Cardiac fibroblast (primary cell): Measurements from ENCODE around the gene FBXL16.

Experiments used
- DNase-seq, 2 donors: peaks; one replicate each; pipeline versions ENCODE4 v3.0.0 to v3.0.0-alpha.2; 2010; ENCODE audit warnings: low read depth in 2 of 2
- H3K4me3 ChIP-seq, 2 donors: replicated peaks in 1 of 2; 1 replicate in 1 of 2; 2 replicates in 1 of 2; pipeline ENCODE4 v1.5.1; 2011; ENCODE audit warnings: low read depth in 2 of 2, low read length in 2 of 2, mild to moderate bottlenecking in 2 of 2, moderate library complexity in 1 of 2
- TF ChIP-seq, protein P1 (sequence below): IDR thresholded peaks from one replicate; pipeline ENCODE4 v1.5.1; 2011; ENCODE audit warnings: low read depth, mild to moderate bottlenecking, low read length, inconsistent platforms

Gene FBXL16

DNA sequence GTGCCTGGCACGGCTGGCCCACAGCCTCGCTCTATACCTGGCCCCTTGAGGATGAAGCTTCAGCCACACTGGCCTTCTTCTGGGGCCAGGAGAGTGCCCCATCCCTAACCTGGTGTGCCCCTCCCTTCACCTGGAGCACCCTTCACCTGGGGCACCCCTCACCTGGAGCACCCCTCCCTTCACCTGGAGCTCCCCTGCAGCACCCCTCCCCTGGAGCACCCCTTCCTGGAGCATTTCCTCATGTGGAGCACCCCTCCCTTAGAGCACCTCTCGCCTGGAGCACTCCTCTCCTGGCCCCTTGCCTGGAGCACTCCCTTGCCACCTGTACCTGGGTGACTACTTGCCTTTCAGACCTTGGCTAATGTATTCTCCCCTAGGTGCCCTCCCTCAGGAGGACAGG lies 2.4 kb upstream of the FBXL16 start:
- TF ChIP-seq, protein P1, sequence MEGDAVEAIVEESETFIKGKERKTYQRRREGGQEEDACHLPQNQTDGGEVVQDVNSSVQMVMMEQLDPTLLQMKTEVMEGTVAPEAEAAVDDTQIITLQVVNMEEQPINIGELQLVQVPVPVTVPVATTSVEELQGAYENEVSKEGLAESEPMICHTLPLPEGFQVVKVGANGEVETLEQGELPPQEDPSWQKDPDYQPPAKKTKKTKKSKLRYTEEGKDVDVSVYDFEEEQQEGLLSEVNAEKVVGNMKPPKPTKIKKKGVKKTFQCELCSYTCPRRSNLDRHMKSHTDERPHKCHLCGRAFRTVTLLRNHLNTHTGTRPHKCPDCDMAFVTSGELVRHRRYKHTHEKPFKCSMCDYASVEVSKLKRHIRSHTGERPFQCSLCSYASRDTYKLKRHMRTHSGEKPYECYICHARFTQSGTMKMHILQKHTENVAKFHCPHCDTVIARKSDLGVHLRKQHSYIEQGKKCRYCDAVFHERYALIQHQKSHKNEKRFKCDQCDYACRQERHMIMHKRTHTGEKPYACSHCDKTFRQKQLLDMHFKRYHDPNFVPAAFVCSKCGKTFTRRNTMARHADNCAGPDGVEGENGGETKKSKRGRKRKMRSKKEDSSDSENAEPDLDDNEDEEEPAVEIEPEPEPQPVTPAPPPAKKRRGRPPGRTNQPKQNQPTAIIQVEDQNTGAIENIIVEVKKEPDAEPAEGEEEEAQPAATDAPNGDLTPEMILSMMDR = no peak
- DNase-seq = no peak
- no peak overlapping the region for H3K4me3 ChIP-seq

DNA sequence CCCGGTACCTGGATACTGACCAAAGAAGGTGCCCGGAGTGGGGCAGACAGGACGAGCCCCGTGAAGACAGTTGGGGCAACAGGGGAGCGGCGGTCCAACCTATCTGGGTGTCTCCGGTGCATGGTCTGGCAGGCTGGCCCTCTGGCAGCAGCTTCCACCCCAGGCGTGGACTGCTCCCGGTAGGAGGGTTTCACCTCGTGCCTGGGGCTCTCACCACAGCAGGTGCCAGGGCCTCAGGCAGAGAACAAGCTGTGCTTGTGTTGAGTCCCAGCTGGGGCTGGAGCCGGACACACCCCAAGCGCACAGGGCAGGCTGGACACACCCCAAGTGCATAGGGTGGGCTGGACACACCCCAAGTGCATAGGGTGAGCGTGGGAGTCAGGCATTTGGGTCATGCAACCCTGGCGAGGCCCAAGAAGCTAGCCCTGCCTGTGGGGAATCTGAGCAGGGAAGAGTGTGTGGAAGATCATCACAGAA lies 1.5 kb upstream of the FBXL16 start:
- no peak overlapping the region for H3K4me3 ChIP-seq
- no peak for DNase-seq
- TF ChIP-seq, protein P1 = no peak

DNA sequence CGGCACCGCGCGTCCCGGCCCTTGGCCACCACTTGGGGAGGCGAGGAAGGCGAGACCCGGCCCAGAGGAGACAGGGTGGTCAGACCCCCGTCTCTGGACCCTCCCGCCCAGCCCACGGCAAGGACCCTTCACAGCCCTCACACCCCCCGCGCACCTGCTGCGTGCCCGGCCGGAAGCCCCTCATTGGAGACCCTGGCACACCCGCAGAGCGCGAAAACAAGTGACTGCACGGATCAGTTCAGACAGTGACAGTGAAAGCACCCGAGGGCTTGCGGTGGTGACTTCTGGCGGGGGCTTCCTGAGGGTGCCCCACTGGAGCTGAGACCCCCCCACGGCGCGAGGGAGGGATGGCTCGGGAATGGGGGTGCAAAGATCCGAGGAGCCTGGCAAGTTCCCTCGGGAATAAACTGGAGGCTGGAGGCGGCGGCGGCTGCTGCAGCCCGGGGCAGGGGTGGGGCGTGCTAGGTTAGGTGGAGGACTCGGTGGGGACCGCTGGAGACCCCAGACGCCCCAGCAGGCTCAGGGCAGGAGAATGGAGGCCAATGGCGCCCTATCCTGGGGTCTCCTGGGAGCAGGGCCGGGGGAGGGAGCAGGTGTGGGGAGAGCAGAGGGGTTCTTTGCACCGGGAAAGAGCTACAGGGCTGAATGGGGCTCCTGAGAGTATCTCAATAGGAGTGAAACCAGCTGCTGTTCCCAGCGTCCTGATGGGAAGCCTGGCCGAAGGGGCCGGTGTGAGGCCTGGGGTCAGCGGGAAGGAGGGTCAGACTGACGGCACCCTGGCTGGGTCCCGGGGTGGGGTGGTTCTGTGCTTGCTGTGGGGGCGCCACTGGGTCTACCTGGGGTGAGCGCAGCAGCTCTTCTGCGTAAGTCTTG lies 824 bp upstream of the FBXL16 start:
- no peak overlapping the region for H3K4me3 ChIP-seq
- no peak for DNase-seq
- TF ChIP-seq, protein P1 = no peak

DNA sequence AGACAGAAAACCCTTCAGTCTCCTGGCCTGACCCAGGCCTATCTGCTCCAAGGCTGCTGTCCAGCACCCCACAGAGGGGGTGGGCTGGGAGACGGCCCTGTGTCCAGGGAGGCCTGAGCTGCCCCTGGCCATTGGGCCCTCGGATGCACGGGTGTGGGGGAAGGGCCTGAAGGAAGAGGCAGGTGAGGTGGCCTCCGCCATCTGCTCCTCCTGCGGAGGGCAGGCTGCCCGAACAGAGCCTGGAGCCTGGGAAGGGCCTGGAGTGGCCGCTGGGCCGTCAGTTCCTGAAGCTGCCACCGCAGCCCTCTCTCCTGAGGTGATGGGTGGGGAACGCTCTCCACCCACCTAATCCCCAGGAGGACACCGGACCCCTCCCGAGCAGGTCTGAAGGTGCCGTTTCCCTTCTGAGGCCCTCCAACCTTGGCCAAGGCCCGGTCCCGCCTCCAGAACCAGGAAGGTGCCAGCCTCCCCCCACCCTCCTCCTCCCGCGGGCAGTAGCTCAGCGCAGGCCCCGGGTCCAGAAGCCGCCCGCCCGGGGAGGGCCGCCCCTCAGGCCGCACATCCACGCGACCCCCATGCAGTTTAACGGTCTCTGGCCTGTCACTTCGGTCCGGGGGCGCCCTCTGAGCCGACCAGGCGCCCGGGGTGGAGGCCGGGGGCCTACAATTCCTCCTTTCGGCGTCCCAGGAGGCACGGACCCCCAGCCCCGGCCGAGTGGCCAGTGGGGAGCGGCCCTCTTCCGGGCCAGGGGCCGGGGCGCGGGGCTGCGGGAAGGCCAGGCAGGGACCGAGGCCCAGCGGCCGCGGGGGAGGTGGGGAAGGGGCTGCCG lies 835 bp downstream of the FBXL16 start:
- TF ChIP-seq, protein P1 = no peak
- peak overlapping the region in 1 of 2 donors; percentile 24 for H3K4me3 ChIP-seq
- DNase-seq = no peak

DNA sequence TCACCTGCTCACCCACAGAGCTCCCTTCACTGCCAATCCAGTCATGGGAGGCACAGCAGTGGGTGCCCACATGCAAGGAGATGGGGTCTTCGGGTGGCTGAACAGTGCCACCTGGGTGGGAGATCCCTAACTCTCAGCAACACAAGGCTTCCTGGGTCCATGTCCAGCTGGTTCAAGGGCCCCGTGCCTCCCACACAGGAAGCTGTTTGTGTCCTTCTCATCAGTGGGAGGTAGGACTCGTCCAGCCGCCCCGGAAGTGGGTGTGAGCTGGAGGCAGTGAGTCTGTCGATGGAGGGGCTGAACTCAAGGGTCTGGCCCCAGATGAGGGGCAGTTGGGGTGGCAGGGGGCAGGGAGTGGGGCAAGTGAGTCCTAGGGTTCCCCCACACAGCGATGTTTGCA lies 1.6 kb downstream of the FBXL16 start:
- H3K4me3 ChIP-seq = no peak overlapping the region
- DNase-seq = no peak
- TF ChIP-seq, protein P1 = no peak

DNA sequence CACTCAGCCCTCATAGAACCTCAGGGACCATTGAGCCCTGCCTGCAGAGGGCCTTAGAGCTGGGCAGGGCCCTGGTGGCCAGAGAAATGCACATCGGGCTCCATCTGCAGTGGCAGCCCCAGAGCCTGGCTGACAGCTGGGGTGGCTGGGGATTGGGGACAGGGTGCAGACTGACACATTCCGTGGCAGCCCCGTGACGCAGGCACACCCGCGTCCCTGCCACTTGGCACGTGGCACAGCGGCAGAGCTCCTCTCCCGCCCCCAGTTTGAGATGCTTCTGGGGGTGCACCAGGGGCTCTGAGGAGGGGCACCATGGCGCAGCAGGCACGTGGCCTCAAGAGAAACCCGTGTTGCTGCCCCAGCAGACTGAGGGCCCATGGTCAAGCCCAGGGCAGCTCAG lies 2.2 kb downstream of the FBXL16 start:
- no peak overlapping the region for H3K4me3 ChIP-seq
- TF ChIP-seq, protein P1 = no peak
- no peak for DNase-seq
